ENCODE data around the gene SCN4B.

GRCh38 chr11:118109231-118109630, 43.4 kb downstream of the SCN4B start:
- TF ChIP-seq SPI1 (IDR thresholded peaks at IDR 0.05; ENCODE audit: borderline replicate concordance, low read depth) (no peak), CTCF (IDR thresholded peaks at IDR 0.05; ENCODE audit: insufficient read depth, low read length) (no peak), GABPA (IDR thresholded peaks at IDR 0.05; ENCODE audit: low read depth) (no peak), REST (IDR thresholded peaks at IDR 0.05; ENCODE audit: insufficient replicate concordance, low read depth) (no peak), POLR2AphosphoS5 (IDR thresholded peaks at IDR 0.05; ENCODE audit: low read depth) (no peak)
